Measurements from ENCODE around the gene EDAR.

- TF ChIP-seq CTCF (IDR thresholded peaks at IDR 0.05) (no peak), USF2 (IDR thresholded peaks at IDR 0.05) (no peak), RFX5 (IDR thresholded peaks at IDR 0.05) (no peak), POLR2A (IDR thresholded peaks at IDR 0.05; ENCODE audit: low read length) (no peak), RAD21 (conservative IDR thresholded peaks at IDR 0.05 in 1 of 2, IDR thresholded peaks at IDR 0.05 in 1 of 2) (no peak), CHD4 (IDR thresholded peaks at IDR 0.05; ENCODE audit: borderline replicate concordance) (no peak), ELK1 (IDR thresholded peaks at IDR 0.05; ENCODE audit: low read depth, low read length) (no peak), GATA3 (IDR thresholded peaks at IDR 0.05; ENCODE audit: borderline replicate concordance) (no peak), MYC (IDR thresholded peaks at IDR 0.05; ENCODE audit: borderline replicate concordance, low read length) (no peak), CBX2 (IDR thresholded peaks at IDR 0.05; ENCODE audit: borderline replicate concordance, low read depth) (no peak), MAZ (IDR thresholded peaks at IDR 0.05; ENCODE audit: borderline replicate concordance, low read depth, low read length) (no peak), RCOR1 (IDR thresholded peaks at IDR 0.05; ENCODE audit: low read depth, low read length) (no peak), HMGXB4 (CRISPR knock-in tag; IDR thresholded peaks at IDR 0.05; ENCODE audit: borderline replicate concordance) (no peak)
Measured at GRCh38 chr2:108974674-108975073, 14.3 kb downstream of the EDAR start.
